Stimulated activated CD4-positive, alpha-beta T cell treated with anti-CD3 and anti-CD28 coated beads, Interleukin-1b, Interleukin-23, amount 100 ng/mL, for 1 hour (primary cell): ENCODE results near the gene GMDS.

Experiments
- DNase-seq, 2 donors: peaks; one replicate each; pipeline ENCODE4 v3.0.0-alpha.2; 2020; ENCODE audit warnings: low read depth in 2 of 2

GMDS gene

GRCh38 chr6:1739220-1739619 is 506.2 kb downstream of the GMDS start:
- no peak for DNase-seq

GRCh38 chr6:1738558-1739081 is 506.8 kb downstream of the GMDS start:
- DNase-seq: no peak

GRCh38 chr6:1737463-1738311 is 507.7 kb downstream of the GMDS start:
- no peak for DNase-seq

- no peak for DNase-seq
These were observed 508.9 kb downstream of the GMDS start for GRCh38 chr6:1736346-1737105.

GRCh38 chr6:1735239-1735803 is 510.1 kb downstream of the GMDS start:
- no peak for DNase-seq

GRCh38 chr6:1730882-1731281 is 514.5 kb downstream of the GMDS start:
- DNase-seq: no peak

GRCh38 chr6:1729750-1730140 is 515.7 kb downstream of the GMDS start:
- no peak for DNase-seq

- DNase-seq: no peak
These were observed 516.2 kb downstream of the GMDS start for GRCh38 chr6:1729133-1729749.

- no peak for DNase-seq
These were observed 519.0 kb downstream of the GMDS start for GRCh38 chr6:1726341-1726768.

GRCh38 chr6:1724616-1725015 is 520.8 kb downstream of the GMDS start:
- DNase-seq: no peak

GRCh38 chr6:1724124-1724523 is 521.3 kb downstream of the GMDS start:
- DNase-seq: no peak

GRCh38 chr6:1722801-1723200 is 522.6 kb downstream of the GMDS start:
- DNase-seq: no peak

- no peak for DNase-seq
These were observed 524.6 kb downstream of the GMDS start for GRCh38 chr6:1720620-1721322.

GRCh38 chr6:1719922-1720321 is 525.5 kb downstream of the GMDS start:
- DNase-seq: no peak

- DNase-seq: no peak
These were observed 528.5 kb downstream of the GMDS start for GRCh38 chr6:1716868-1717267.

- no peak for DNase-seq
These were observed 529.0 kb downstream of the GMDS start for GRCh38 chr6:1716396-1716795.

GRCh38 chr6:1715336-1715735 is 530.1 kb downstream of the GMDS start:
- DNase-seq: no peak

GRCh38 chr6:1714654-1715053 is 530.8 kb downstream of the GMDS start:
- no peak for DNase-seq

GRCh38 chr6:1713016-1713600 is 532.3 kb downstream of the GMDS start:
- DNase-seq: no peak

- DNase-seq: no peak
These were observed 533.0 kb downstream of the GMDS start for GRCh38 chr6:1712451-1712850.

GRCh38 chr6:1711136-1711535 is 534.3 kb downstream of the GMDS start:
- DNase-seq: no peak
